HG03520 (cell line): ENCODE data around the gene SMIM3.
"Not testable (repeated sequence)": the region's sequence is repeated elsewhere in the genome, so short reads cannot be mapped to it uniquely, and the experiment has no call there.

Source experiments
- ATAC-seq: cut with Tn5 transposase; IDR thresholded peaks from one replicate; pipeline ENCODE4 v1.9.1; 2021; ENCODE audit warnings: mild to moderate bottlenecking, moderate library complexity; ENCODE audit not compliant: unreplicated experiment

SMIM3 gene

GRCh38 chr5:150793423-150793888 is 14.9 kb downstream of the SMIM3 start:
- ATAC-seq: not testable (repeated sequence)

GRCh38 chr5:150794927-150795326 is 16.4 kb downstream of the SMIM3 start:
- ATAC-seq: no peak

- no peak for ATAC-seq
Observed at GRCh38 chr5:150797384-150797783, 18.8 kb downstream of the SMIM3 start.

- ATAC-seq: no peak
Observed at GRCh38 chr5:150801117-150801927, 22.8 kb downstream of the SMIM3 start.

- no peak for ATAC-seq
Observed at GRCh38 chr5:150804388-150804787, 25.8 kb downstream of the SMIM3 start.

GRCh38 chr5:150809363-150809762 is 30.8 kb downstream of the SMIM3 start:
- no peak for ATAC-seq

GRCh38 chr5:150815010-150815409 is 36.5 kb downstream of the SMIM3 start:
- ATAC-seq: no peak

- no peak for ATAC-seq
Observed at GRCh38 chr5:150816946-150817345, 38.4 kb downstream of the SMIM3 start.

GRCh38 chr5:150829744-150830143 is 51.2 kb downstream of the SMIM3 start:
- no peak for ATAC-seq

- not testable (repeated sequence) for ATAC-seq
Observed at GRCh38 chr5:150831821-150832220, 53.3 kb downstream of the SMIM3 start.

GRCh38 chr5:150836064-150836463 is 57.5 kb downstream of the SMIM3 start:
- ATAC-seq: no peak

- ATAC-seq: no peak
Observed at GRCh38 chr5:150836703-150837102, 58.1 kb downstream of the SMIM3 start.

- ATAC-seq: not testable (repeated sequence)
Observed at GRCh38 chr5:150845185-150845859, 66.8 kb downstream of the SMIM3 start.

GRCh38 chr5:150846308-150846653 is 67.7 kb downstream of the SMIM3 start, which contains the start of gene IRGM:
IRGM (plus strand) TSS chr5:150846521; CDS start chr5:150848124, 1,603 bp downstream.
- not testable (repeated sequence) for ATAC-seq
